Measurements from ENCODE around the gene GNRH2. TPM values are rescaled to one million over a fixed set of nuclear protein-coding genes. Genes with fewer than 3 reads are reported as not detected.

GNRH2 gene
- polyA plus RNA-seq, 1 of the 3 experiments (the other 2 are of a cell fraction): 0.58 TPM

- WGBS (ENCODE audit: low lambda C conversion rate): 96% methylated on average over 5 of the region's 5 CpGs
Measured at GRCh38 chr20:3013771-3014170, 29.7 kb upstream of the GNRH2 start.

GRCh38 chr20:3014179-3014578 is 29.2 kb upstream of the GNRH2 start:
- H3K4me3 ChIP-seq (ENCODE audit: low read depth in 2 of 2, low read length in 1 of 2): no peak overlapping the region
- H3K9me3 ChIP-seq: no peaks in the 10 kb centered on the region
- H2AFZ ChIP-seq (ENCODE audit: low read depth): no peak overlapping the region
- no peak for DNase-seq
- H4K20me1 ChIP-seq (ENCODE audit: insufficient read depth): no peaks in the 10 kb centered on the region
- H3K79me2 ChIP-seq (ENCODE audit: insufficient read depth): no peaks in the 10 kb centered on the region
- no peaks in the 10 kb centered on the region for H3K27me3 ChIP-seq (ENCODE audit: insufficient read depth)
- H3K9me2 ChIP-seq: no peaks in the 10 kb centered on the region
- ChIA-PET POLR2A (no interaction called here), CTCF (no interaction called here)
- H3K9ac ChIP-seq: no peak overlapping the region
- no peak overlapping the region for H3K27ac ChIP-seq (ENCODE audit: low read depth in 2 of 2, low read length in 1 of 2)
- no peak overlapping the region for H3K4me2 ChIP-seq
- peaks cover 6% of the 10 kb centered on the region for H3F3A ChIP-seq (replicated peaks; ENCODE audit: insufficient read depth)
- no peaks in the 10 kb centered on the region for H3K4me1 ChIP-seq (ENCODE audit: control insufficient read depth in 1 of 2, insufficient read depth in 2 of 2, low read depth in 1 of 2, low read length in 1 of 2)
- peaks cover 15 to 36% of the 10 kb centered on the region in 2 experiments for H3K36me3 ChIP-seq (replicated peaks in 1 of 2; ENCODE audit: control insufficient read depth in 1 of 2, insufficient read depth in 2 of 2, low read length in 1 of 2)
- TF ChIP-seq RFX5 (IDR thresholded peaks at IDR 0.05; ENCODE audit: low read length) (no peak), JUND (IDR thresholded peaks at IDR 0.05) (no peak), MXI1 (IDR thresholded peaks at IDR 0.05; ENCODE audit: low read depth, low read length) (no peak), MEF2A (IDR thresholded peaks at IDR 0.05; ENCODE audit: borderline replicate concordance, low read depth) (no peak), NRF1 (IDR thresholded peaks at IDR 0.05; ENCODE audit: low read depth, low read length) (no peak), YY1 (IDR thresholded peaks at IDR 0.05; ENCODE audit: low read depth) (no peak), TCF12 (IDR thresholded peaks at IDR 0.05) (no peak), TAF1 (IDR thresholded peaks at IDR 0.05; ENCODE audit: borderline replicate concordance, low read depth, low read length) (no peak), EZH2phosphoT487 (IDR thresholded peaks at IDR 0.05; ENCODE audit: borderline replicate concordance, low read depth) (no peak), ZBTB33 (IDR thresholded peaks at IDR 0.05; ENCODE audit: borderline replicate concordance, low read depth) (no peak), ELF1 (IDR thresholded peaks at IDR 0.05) (no peak), RXRA (IDR thresholded peaks at IDR 0.05; ENCODE audit: borderline replicate concordance, low read depth) (no peak), SIN3A (IDR thresholded peaks at IDR 0.05; ENCODE audit: borderline replicate concordance, low read depth, low read length) (no peak), NFIC (IDR thresholded peaks at IDR 0.05; ENCODE audit: borderline replicate concordance) (no peak)
- TF ChIP-seq, protein P1, sequence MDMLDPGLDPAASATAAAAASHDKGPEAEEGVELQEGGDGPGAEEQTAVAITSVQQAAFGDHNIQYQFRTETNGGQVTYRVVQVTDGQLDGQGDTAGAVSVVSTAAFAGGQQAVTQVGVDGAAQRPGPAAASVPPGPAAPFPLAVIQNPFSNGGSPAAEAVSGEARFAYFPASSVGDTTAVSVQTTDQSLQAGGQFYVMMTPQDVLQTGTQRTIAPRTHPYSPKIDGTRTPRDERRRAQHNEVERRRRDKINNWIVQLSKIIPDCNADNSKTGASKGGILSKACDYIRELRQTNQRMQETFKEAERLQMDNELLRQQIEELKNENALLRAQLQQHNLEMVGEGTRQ (IDR thresholded peaks at IDR 0.05; ENCODE audit: borderline replicate concordance, low read depth, low read length): no peak
- TF ChIP-seq, protein P2, sequence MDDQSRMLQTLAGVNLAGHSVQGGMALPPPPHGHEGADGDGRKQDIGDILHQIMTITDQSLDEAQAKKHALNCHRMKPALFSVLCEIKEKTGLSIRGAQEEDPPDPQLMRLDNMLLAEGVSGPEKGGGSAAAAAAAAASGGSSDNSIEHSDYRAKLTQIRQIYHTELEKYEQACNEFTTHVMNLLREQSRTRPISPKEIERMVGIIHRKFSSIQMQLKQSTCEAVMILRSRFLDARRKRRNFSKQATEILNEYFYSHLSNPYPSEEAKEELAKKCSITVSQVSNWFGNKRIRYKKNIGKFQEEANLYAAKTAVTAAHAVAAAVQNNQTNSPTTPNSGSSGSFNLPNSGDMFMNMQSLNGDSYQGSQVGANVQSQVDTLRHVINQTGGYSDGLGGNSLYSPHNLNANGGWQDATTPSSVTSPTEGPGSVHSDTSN (IDR thresholded peaks at IDR 0.05): no peak
- TF ChIP-seq, protein P3, sequence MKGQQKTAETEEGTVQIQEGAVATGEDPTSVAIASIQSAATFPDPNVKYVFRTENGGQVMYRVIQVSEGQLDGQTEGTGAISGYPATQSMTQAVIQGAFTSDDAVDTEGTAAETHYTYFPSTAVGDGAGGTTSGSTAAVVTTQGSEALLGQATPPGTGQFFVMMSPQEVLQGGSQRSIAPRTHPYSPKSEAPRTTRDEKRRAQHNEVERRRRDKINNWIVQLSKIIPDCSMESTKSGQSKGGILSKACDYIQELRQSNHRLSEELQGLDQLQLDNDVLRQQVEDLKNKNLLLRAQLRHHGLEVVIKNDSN (IDR thresholded peaks at IDR 0.05; ENCODE audit: borderline replicate concordance, low read depth): no peak
- WGBS (ENCODE audit: low lambda C conversion rate): 94% methylated on average over 6 of the region's 7 CpGs

More at GRCh38 chr20:3013771-3014170, 29.7 kb upstream of the GNRH2 start:
- peaks cover 17 to 36% of the 10 kb centered on the region in 2 experiments for H3K36me3 ChIP-seq (replicated peaks in 1 of 2; ENCODE audit: control insufficient read depth in 1 of 2, insufficient read depth in 2 of 2, low read length in 1 of 2)
- no peak for TF ChIP-seq FOSL2 (IDR thresholded peaks at IDR 0.05; ENCODE audit: borderline replicate concordance, low read depth)
- TF ChIP-seq NFIC (IDR thresholded peaks at IDR 0.05; ENCODE audit: borderline replicate concordance): no peak
- no peak for TF ChIP-seq FOXJ3 (CRISPR knock-in tag; IDR thresholded peaks at IDR 0.05)
- TF ChIP-seq ELF1 (IDR thresholded peaks at IDR 0.05): no peak
- H3K27me3 ChIP-seq (ENCODE audit: insufficient read depth): no peaks in the 10 kb centered on the region
- no peaks in the 10 kb centered on the region for H3K9me2 ChIP-seq
- no peak overlapping the region for H2AFZ ChIP-seq (ENCODE audit: low read depth)
- DNase-seq: no peak
- H3K27ac ChIP-seq (ENCODE audit: low read depth in 2 of 2, low read length in 1 of 2): no peak overlapping the region
- no peak overlapping the region for H3K4me2 ChIP-seq
- CTCF ChIA-PET: no interaction called here
- H3K4me3 ChIP-seq (ENCODE audit: low read depth in 2 of 2, low read length in 1 of 2): no peak overlapping the region
- H3K4me1 ChIP-seq (ENCODE audit: control insufficient read depth in 1 of 2, insufficient read depth in 2 of 2, low read depth in 1 of 2, low read length in 1 of 2): no peaks in the 10 kb centered on the region
- H3K9ac ChIP-seq: no peak overlapping the region
- no peaks in the 10 kb centered on the region for H3K9me3 ChIP-seq
- POLR2A ChIA-PET: no interaction called here
- H4K20me1 ChIP-seq (ENCODE audit: insufficient read depth): no peaks in the 10 kb centered on the region
- H3F3A ChIP-seq (replicated peaks; ENCODE audit: insufficient read depth): peaks cover 6% of the 10 kb centered on the region
- H3K79me2 ChIP-seq (ENCODE audit: insufficient read depth): no peaks in the 10 kb centered on the region
